Mucosa of rectum (tissue), 2 donors: ENCODE measurements around the gene CCDC91.

Experiments
- H3K27ac ChIP-seq, 2 donors: one replicate each; pipeline ENCODE4 v1.7.0; 2013; ENCODE audit warnings: inconsistent platforms in 2 of 2, low read depth in 2 of 2, low read length in 2 of 2
- H3K27me3 ChIP-seq, 2 donors: one replicate each; pipeline ENCODE4 v1.7.0; 2013; ENCODE audit warnings: low read length in 2 of 2; ENCODE audit not compliant: control insufficient read depth in 2 of 2, insufficient read depth in 2 of 2
- H3K36me3 ChIP-seq, 2 donors: one replicate each; pipeline ENCODE4 v1.7.0; 2013; ENCODE audit warnings: low read length in 2 of 2; ENCODE audit not compliant: control insufficient read depth in 2 of 2, insufficient read depth in 2 of 2
- H3K4me1 ChIP-seq, 2 donors: one replicate each; pipeline ENCODE4 v1.7.0; 2013; ENCODE audit warnings: low read length in 2 of 2, mild to moderate bottlenecking in 1 of 2; ENCODE audit not compliant: control insufficient read depth in 2 of 2, insufficient read depth in 2 of 2
- H3K4me3 ChIP-seq, 2 donors: one replicate each; pipeline ENCODE4 v1.7.0; 2013; ENCODE audit warnings: low read length in 2 of 2
- H3K9ac ChIP-seq, 2 donors: one replicate each; pipeline ENCODE4 v1.7.0; 2013; ENCODE audit warnings: low read length in 2 of 2, low read depth in 1 of 2, mild to moderate bottlenecking in 1 of 2
- H3K9me3 ChIP-seq, 2 donors: one replicate each; pipeline ENCODE4 v1.7.0; 2013; ENCODE audit warnings: low read length in 2 of 2; ENCODE audit not compliant: control insufficient read depth in 2 of 2
- donor health status: healthy.
- donor health status: Normal muscosa, but diverticular disease.

The CCDC91 gene

DNA sequence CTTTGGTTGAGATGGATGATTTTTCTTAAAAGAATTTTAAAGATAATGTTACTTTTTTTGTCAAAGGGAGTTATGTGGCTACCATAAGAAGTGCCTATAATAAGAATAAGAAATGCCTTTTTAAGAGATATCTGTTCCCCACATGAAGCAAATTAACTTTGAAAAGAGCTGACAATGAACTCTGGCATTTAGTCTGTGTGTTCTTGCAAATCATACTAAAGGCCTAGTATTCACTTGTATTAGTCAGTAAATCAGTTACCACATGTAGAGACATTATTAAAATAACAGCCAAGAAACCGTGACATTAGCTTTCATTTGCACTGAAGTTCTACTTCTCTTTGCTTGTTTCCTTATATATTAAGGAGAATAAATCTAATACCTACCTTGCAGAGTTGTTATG, 296.3 kb downstream of the CCDC91 start:
- H3K4me3 ChIP-seq: no peak overlapping the region
- H3K27ac ChIP-seq: no peak overlapping the region
- H3K9me3 ChIP-seq: no peaks in the 10 kb centered on the region
- no peaks in the 10 kb centered on the region for H3K36me3 ChIP-seq
- no peaks in the 10 kb centered on the region for H3K4me1 ChIP-seq
- H3K9ac ChIP-seq: no peak overlapping the region
- no peaks in the 10 kb centered on the region for H3K27me3 ChIP-seq

DNA sequence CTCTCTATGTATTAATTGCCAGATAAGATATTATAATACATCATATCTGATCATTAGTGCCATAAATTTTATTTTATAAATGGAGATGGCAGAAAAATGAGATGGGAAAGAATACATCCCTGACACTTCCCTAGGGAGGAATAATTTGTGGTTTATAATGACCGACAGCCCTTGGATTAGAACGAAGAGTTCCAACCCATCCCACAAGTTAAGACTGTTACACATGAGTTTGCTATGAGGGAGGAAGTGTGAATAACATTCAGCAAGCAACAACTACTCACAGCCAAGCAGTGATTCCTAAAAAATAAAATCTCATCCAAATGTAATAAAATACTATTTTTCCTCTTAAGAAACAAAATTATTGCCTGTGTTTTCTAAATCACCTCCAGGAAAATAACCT, 299.0 kb downstream of the CCDC91 start:
- H3K9me3 ChIP-seq: no peaks in the 10 kb centered on the region
- H3K27ac ChIP-seq: no peak overlapping the region

DNA sequence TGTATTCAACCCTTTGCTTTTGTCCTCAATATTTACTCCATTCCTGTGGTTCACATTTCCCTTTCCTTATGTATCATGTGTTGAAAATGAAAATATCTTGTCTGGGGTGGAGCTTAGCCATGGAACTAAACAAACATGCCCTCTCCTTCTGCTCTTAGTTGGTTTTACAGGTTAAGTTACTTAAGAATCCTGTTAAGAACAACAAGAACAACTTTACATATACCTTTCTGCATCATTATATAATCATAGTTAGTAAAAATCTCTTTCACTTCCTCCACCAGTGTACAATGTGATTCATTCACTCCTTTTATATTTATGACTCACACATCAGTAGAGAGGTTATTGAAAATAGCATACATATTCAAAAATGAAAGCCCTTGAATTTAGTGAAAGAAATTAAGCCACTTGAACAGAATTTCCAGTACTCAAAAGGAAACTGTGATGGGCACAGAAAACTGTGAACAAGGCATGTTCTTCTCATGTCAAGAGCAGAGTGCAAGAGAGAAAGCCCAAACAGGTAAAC, 307.7 kb downstream of the CCDC91 start:
- peak overlapping the region in 1 of 2 donors; percentile 51 for H3K27ac ChIP-seq
- H3K9me3 ChIP-seq: no peaks in the 10 kb centered on the region
- H3K4me3 ChIP-seq: peak overlapping the region in 1 of 2 donors; percentile 39
- no peak overlapping the region for H3K9ac ChIP-seq
- peaks cover 0 to 2% of the 10 kb centered on the region in 2 donors for H3K4me1 ChIP-seq
- H3K27me3 ChIP-seq: no peaks in the 10 kb centered on the region
- H3K36me3 ChIP-seq: no peaks in the 10 kb centered on the region

More for the DNA sequence above, 299.0 kb downstream of the CCDC91 start:
- Histone ChIP-seq H3K4me3 (no peak overlapping the region), H3K4me1 (no peaks in the 10 kb centered on the region), H3K36me3 (no peaks in the 10 kb centered on the region), H3K9ac (no peak overlapping the region), H3K27me3 (no peaks in the 10 kb centered on the region)

DNA sequence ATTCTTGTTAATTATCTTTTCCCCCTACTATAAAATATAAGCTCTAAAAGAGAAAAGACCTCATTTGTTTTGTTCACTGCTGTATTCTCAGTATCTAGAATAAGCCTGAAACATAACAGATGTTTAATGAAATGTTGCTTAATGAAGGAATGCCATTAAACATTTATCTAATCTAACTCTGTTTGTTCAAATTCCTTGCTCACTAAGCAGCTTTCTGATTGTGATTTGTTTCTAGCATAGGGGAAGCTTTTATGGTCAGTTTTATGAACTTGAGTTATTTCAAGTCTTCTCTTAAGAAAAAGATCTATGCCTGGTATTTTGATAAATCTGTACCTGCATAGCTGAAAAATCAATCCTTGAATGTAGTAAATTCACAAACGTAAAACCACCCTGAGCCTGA, 308.6 kb downstream of the CCDC91 start:
- Histone ChIP-seq H3K9me3 (no peaks in the 10 kb centered on the region), H3K9ac (no peak overlapping the region), H3K4me1 (peaks cover 0 to 2% of the 10 kb centered on the region in 2 donors), H3K27ac (no peak overlapping the region), H3K4me3 (no peak overlapping the region), H3K36me3 (no peaks in the 10 kb centered on the region), H3K27me3 (no peaks in the 10 kb centered on the region)

DNA sequence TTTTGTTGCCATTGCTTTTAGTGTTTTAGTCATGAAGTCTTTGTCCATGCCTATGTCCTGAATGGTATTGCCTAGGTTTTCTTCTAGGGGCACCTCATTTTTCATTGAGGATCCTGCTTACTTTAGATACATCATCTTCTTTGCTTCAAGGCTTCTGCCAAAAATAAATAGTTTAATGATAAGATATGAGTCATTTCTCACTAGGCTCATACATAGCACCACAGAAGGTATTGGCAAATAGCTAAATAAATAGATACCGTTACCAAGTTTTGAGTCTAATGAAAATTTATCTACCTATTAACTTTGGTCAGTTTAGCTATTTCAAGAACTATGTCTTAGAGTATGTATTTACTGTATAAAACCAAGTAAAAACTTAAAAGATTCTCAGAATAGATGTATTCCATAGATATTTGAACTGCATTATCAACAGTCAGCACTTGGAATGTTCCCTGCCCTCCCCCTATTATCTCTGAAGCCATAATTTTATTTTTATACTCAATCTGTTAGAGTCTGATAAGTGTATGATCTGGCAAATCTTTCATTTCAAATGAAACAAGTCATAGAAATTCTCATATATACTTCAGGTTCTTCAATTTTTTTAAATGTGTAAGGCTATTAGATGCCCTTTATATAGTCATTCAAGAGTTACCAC, 310.2 kb downstream of the CCDC91 start:
- Histone ChIP-seq H3K36me3 (no peaks in the 10 kb centered on the region), H3K4me1 (peaks cover 0 to 2% of the 10 kb centered on the region in 2 donors), H3K9me3 (no peaks in the 10 kb centered on the region), H3K9ac (no peak overlapping the region), H3K27ac (no peak overlapping the region), H3K4me3 (no peak overlapping the region), H3K27me3 (no peaks in the 10 kb centered on the region)

DNA sequence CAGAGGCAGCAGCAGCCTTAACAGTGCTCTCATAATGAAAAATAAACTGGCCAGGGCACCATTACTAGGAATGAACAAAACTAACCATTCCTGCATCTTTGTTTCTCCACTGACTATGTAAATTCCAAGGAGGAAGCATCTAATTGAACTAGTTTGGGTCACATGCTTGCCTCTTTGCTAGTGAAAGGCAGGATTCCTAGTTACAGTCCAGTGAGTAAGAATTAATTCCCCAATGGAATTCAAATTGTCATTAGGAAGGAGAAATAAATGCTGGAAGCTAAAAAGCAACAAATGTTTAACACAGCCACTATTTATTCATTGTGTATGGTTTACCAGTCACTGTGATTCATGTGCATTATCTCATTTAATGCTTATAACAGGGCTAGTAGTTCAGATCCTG, 316.0 kb downstream of the CCDC91 start:
- Histone ChIP-seq H3K36me3 (no peaks in the 10 kb centered on the region), H3K27me3 (no peaks in the 10 kb centered on the region), H3K9ac (no peak overlapping the region), H3K9me3 (no peaks in the 10 kb centered on the region), H3K4me3 (no peak overlapping the region), H3K27ac (no peak overlapping the region), H3K4me1 (no peaks in the 10 kb centered on the region)

DNA sequence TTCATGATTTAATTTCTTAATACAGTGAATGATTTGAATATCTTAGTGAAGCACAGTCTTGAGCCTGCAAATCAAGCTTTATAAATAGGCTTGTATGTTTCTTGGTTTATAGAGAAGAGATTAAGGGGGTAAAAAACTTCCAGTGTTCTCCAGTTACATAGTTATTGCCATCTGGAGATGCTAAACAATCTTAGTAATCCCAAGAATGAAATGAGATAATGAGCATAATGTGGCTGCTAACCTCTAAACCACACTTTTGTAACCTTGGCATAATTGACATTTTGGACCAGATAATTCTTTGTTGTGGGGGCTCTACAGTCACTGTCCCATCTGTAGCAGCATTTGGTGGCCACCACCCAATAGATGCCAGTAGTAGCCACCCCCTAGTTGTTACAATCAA, 316.8 kb downstream of the CCDC91 start:
- H3K9me3 ChIP-seq: no peaks in the 10 kb centered on the region
- H3K27ac ChIP-seq: no peak overlapping the region
- H3K4me1 ChIP-seq: no peaks in the 10 kb centered on the region
- H3K9ac ChIP-seq: no peak overlapping the region
- no peak overlapping the region for H3K4me3 ChIP-seq
- no peaks in the 10 kb centered on the region for H3K27me3 ChIP-seq
- no peaks in the 10 kb centered on the region for H3K36me3 ChIP-seq

DNA sequence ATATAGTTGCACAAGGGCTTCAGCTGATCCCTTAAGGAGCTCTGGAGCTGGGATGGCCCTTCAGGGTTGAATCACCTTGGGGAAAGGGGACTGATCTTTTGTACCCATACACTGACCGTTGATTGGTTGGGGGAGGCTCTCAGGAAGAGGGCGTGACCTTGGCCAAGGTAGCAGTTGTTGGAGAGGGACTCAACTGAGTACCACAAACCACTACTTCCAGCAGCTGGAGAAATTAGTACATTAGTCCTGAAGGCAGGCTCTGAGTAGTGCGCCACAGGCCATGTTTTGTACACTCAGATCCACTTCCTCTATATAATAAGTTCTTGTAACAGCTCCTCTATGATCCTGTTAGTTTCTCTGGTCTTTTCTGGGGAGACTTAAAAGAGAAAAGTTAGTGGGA, 317.6 kb downstream of the CCDC91 start:
- no peak overlapping the region for H3K9ac ChIP-seq
- H3K27ac ChIP-seq: no peak overlapping the region
- H3K36me3 ChIP-seq: no peaks in the 10 kb centered on the region
- H3K9me3 ChIP-seq: no peaks in the 10 kb centered on the region
- H3K27me3 ChIP-seq: no peaks in the 10 kb centered on the region
- no peaks in the 10 kb centered on the region for H3K4me1 ChIP-seq
- H3K4me3 ChIP-seq: no peak overlapping the region

DNA sequence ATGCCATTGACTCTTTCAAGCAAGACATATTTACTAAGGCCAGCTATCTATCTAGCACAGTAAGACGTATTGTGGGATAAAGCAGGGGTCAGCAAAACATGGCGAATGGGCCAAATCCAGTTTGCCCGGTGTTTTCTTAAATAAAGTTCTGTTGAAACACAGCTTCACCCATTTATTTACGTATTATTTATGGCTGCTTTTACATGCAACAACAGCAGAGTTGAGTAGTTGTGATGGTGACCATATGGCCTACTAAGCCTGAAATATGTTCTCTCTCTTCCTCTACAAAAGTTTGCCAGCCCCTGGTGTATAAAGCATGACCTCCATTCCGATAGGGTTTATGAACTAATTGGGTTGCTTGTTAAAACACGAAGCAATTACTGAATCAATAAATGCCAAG, 322.1 kb downstream of the CCDC91 start:
- Histone ChIP-seq H3K9me3 (no peaks in the 10 kb centered on the region), H3K27me3 (no peaks in the 10 kb centered on the region), H3K4me3 (no peak overlapping the region), H3K9ac (no peak overlapping the region), H3K27ac (no peak overlapping the region), H3K36me3 (no peaks in the 10 kb centered on the region), H3K4me1 (no peaks in the 10 kb centered on the region)

DNA sequence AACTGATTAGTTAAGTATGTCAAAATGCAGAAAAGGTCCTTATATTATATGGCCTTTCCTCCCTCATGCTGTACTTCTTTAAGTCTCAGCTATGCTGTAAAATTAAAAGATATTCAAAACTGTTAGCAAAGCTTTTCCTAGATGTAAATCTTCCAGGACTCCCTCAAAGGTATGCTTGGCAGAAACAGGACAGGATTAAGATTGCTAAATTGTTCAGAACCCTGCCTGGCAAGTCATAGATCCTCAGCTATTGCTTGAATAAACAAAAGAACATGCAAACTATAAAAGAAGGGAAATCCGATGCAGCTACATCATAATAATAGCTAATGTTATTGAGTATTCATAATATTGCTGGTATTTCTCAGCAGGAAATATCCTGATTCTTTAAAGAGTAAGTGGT, 322.6 kb downstream of the CCDC91 start:
- no peak overlapping the region for H3K27ac ChIP-seq
- no peak overlapping the region for H3K4me3 ChIP-seq
- H3K36me3 ChIP-seq: no peaks in the 10 kb centered on the region
- H3K4me1 ChIP-seq: no peaks in the 10 kb centered on the region
- H3K9ac ChIP-seq: no peak overlapping the region
- no peaks in the 10 kb centered on the region for H3K27me3 ChIP-seq
- H3K9me3 ChIP-seq: no peaks in the 10 kb centered on the region
